C4-2B (cell line): ENCODE data around the gene ACSS3.

Experiments used
- CTCF ChIP-seq: fragments of 450-650 bp; conservative IDR thresholded peaks from 2 replicates; pipeline ENCODE4 v1.5.1; 2017; ENCODE audit warnings: mild to moderate bottlenecking
- ZFX ChIP-seq: fragments of 450-650 bp; IDR thresholded peaks from 2 replicates; pipeline ENCODE4 v1.6.1; 2017

GRCh38 chr12:81252228-81252627 lies 174.3 kb downstream of the ACSS3 start:
- TF ChIP-seq CTCF: no peak
- no peak for TF ChIP-seq ZFX
